Ovary (tissue), 9 donors: ENCODE data around the gene PIK3AP1. TPM values are rescaled to one million over a fixed set of nuclear protein-coding genes. Genes with fewer than 3 reads are reported as not detected.
"Not testable (repeated sequence)": the region's sequence is repeated elsewhere in the genome, so short reads cannot be mapped to it uniquely, and the experiment has no call there.

Source experiments
- DNase-seq, 5 donors: peaks; one replicate each; pipeline ENCODE4 v3.0.0-alpha.2; 2019 to 2020
- H3K27ac ChIP-seq, 2 donors: fragments of 200-600 bp; one replicate each; pipeline versions ENCODE4 v1.5.1 to v1.8.0; 2019 to 2022
- H3K27me3 ChIP-seq: fragments of 200-600 bp; one replicate; pipeline ENCODE4 v1.8.0; 2022
- H3K36me3 ChIP-seq: fragments of 200-600 bp; sonication (generic); one replicate; pipeline ENCODE4 v1.5.1; 2019
- H3K4me1 ChIP-seq: one replicate; pipeline ENCODE4 v1.8.1; 2013; ENCODE audit warnings: mild to moderate bottlenecking, moderate library complexity; ENCODE audit not compliant: insufficient read depth
- H3K4me3 ChIP-seq: fragments of 200-600 bp; sonication (generic); one replicate; pipeline ENCODE4 v1.5.1; 2017
- H3K9me3 ChIP-seq, 2 donors: fragments of 200-600 bp in 1 of 2; sonication (generic) in 1 of 2; one replicate each; pipeline versions ENCODE4 v1.5.1 to v1.8.1; 2013 to 2019; ENCODE audit warnings: mild to moderate bottlenecking in 1 of 2, moderate library complexity in 1 of 2
- CTCF ChIP-seq, 3 donors: fragments of 450-650 bp in 2 of 3; fragments of 200-600 bp in 1 of 3; IDR thresholded peaks; one replicate each; pipeline versions ENCODE4 v1.5.1 to v1.8.0; 2016 to 2022; ENCODE audit warnings: antibody characterized with exemption in 3 of 3, mild to moderate bottlenecking in 1 of 3
- EP300 ChIP-seq: sonication (generic); formaldehyde crosslinking; IDR thresholded peaks from one replicate; pipeline ENCODE4 v1.6.1; 2017; ENCODE audit warnings: antibody characterized with exemption
- POLR2A ChIP-seq: fragments of 450-650 bp; IDR thresholded peaks from one replicate; pipeline ENCODE4 v1.6.1; 2017; ENCODE audit warnings: antibody characterized with exemption, mild to moderate bottlenecking, moderate library complexity
- WGBS, 3 donors: extraction: QIAGEN DNeasy Blood & Tissue Kit in 1 of 3; methylation state at CpG; one replicate each; pipeline versions ENCODE4 v1.1.5 to v1.1.7; 2013 to 2017; 5-methylcytosine and 5-hydroxymethylcytosine counted together
- intact Hi-C, 4 donors: fragments of 100-400 bp; cut with DNase I; formaldehyde crosslinking; loops; one replicate each; pipeline versions ENCODE4 v1.11.0 to v1.15.1; 2022 to 2023
- polyA plus RNA-seq, 2 donors: library from polyadenylated mRNA; stranded (reverse); fragments of 200-250 nt in 1 of 2; fragments of 350-450 nt in 1 of 2; fragmentation: Illumina TruSeq in 1 of 2; extraction: RNeasy Lipid Tissue Mini Kit (QIAGEN cat#74804) in 1 of 2; gene quantifications; one replicate each; pipeline ENCODE4 v1.2.3, GENCODE V29; 2013 to 2014
- total RNA-seq, 7 donors: library from RNA; depleted of rRNA in 2 of 7; stranded (reverse); fragments of >200 nt in 2 of 7; fragmentation: NEBNext Ultra II Directional in 3 of 7; extraction: Animal tissue kit (Norgen Biotek cat#: 25700) in 3 of 7; gene quantifications; one replicate each; pipeline versions ENCODE4 v1.1.0 to v1.2.4, GENCODE V29; 2016 to 2023
- donor health status: DM: no; HTN: no; CAD: no; lungs with moderate emphysema.
- donor health status: DM: no; HTN: no; CAD: no.
- donor health status: Bipolar disorder and iron deficiency.
- donor health status: DM: yes; HTN: yes; CAD: no.
- donor health status: DM: no; HTN: no; CAD: no.
- donor health status: DM: yes; HTN: yes; CAD: no.

Gene PIK3AP1
- total and polyA plus RNA-seq, 9 donors, result 2.5 to 14.2 (median 7.8) TPM

GRCh38 chr10:96683710-96684109 is 36.6 kb downstream of the PIK3AP1 start:
- DNase-seq, result no peak
- Histone ChIP-seq H3K36me3 (no peaks in the 10 kb centered on the region), H3K27ac (no peak overlapping the region), H3K9me3 (no peaks in the 10 kb centered on the region), H3K27me3 (no peaks in the 10 kb centered on the region), H3K4me3 (no peak overlapping the region), H3K4me1 (no peaks in the 10 kb centered on the region)
- intact Hi-C loops, result no loop called here
- no peak for TF ChIP-seq CTCF (IDR thresholded peaks at IDR 0.05)
- no peak for TF ChIP-seq EP300
- no peak for TF ChIP-seq POLR2A
- 86 to 96% (median 90%) methylated on average over 2 of the region's 2 CpGs for WGBS, 3 donors

- 33 to 53% (median 40%) methylated on average over 2 of the region's 2 CpGs for WGBS, 3 donors
- no peak for TF ChIP-seq CTCF (IDR thresholded peaks at IDR 0.05)
- TF ChIP-seq POLR2A, result no peak
- no peak for TF ChIP-seq EP300
- DNase-seq, result no peak
These were observed 37.2 kb downstream of the PIK3AP1 start for GRCh38 chr10:96683065-96683464.

GRCh38 chr10:96681524-96681923 is 38.8 kb downstream of the PIK3AP1 start:
- no peak for TF ChIP-seq POLR2A
- TF ChIP-seq EP300, result no peak
- no peak for TF ChIP-seq CTCF (IDR thresholded peaks at IDR 0.05)
- no peaks in the 10 kb centered on the region for H3K27me3 ChIP-seq
- H3K27ac ChIP-seq, result no peak overlapping the region
- no peak overlapping the region for H3K4me3 ChIP-seq
- H3K36me3 ChIP-seq, result no peaks in the 10 kb centered on the region
- peaks cover 5% of the 10 kb centered on the region for H3K4me1 ChIP-seq
- intact Hi-C loops, result no loop called here
- DNase-seq, result no peak
- 78 to 81% (median 81%) methylated on average over 3 of the region's 3 CpGs for WGBS, 3 donors
- H3K9me3 ChIP-seq, result no peaks in the 10 kb centered on the region

More at GRCh38 chr10:96683065-96683464, 37.2 kb downstream of the PIK3AP1 start:
- intact Hi-C loops, result no loop called here
- Histone ChIP-seq H3K27ac (no peak overlapping the region), H3K4me3 (no peak overlapping the region), H3K36me3 (no peaks in the 10 kb centered on the region), H3K4me1 (no peaks in the 10 kb centered on the region), H3K27me3 (no peaks in the 10 kb centered on the region), H3K9me3 (no peaks in the 10 kb centered on the region)

GRCh38 chr10:96680463-96680862 is 39.9 kb downstream of the PIK3AP1 start:
- 87 to 93% (median 92%) methylated on average over 1 of the region's 1 CpG for WGBS, 3 donors
- intact Hi-C loops, result not testable (repeated sequence)

GRCh38 chr10:96678725-96679124 is 41.6 kb downstream of the PIK3AP1 start:
- DNase-seq, result no peak
- H3K4me3 ChIP-seq, result no peak overlapping the region
- no peak overlapping the region for H3K27ac ChIP-seq
- H3K36me3 ChIP-seq, result no peaks in the 10 kb centered on the region
- H3K4me1 ChIP-seq, result peaks cover 18% of the 10 kb centered on the region
- intact Hi-C loops, result no loop called here
- H3K9me3 ChIP-seq, result no peaks in the 10 kb centered on the region
- TF ChIP-seq EP300 (no peak), POLR2A (no peak), CTCF (IDR thresholded peaks at IDR 0.05) (no peak)
- WGBS, 3 donors, result 87 to 96% (median 93%) methylated on average over 1 of the region's 1 CpG
- no peaks in the 10 kb centered on the region for H3K27me3 ChIP-seq

More at GRCh38 chr10:96680463-96680862, 39.9 kb downstream of the PIK3AP1 start:
- H3K36me3 ChIP-seq, DNase-seq, H3K27ac ChIP-seq, H3K4me3 ChIP-seq, H3K27me3 ChIP-seq, H3K9me3 ChIP-seq: not testable (repeated sequence)
- peaks cover 11% of the 10 kb centered on the region for H3K4me1 ChIP-seq
